GM12878 (cell line): ENCODE data around the gene PTRH2. TPM values are rescaled to one million over a fixed set of nuclear protein-coding genes. Genes with fewer than 3 reads are reported as not detected.

ENCODE experiments used
- ATAC-seq: fragments of 200-7000 bp; cut with Tn5 transposase; 3 replicates; pipeline ENCODE4 v1.9.1; 2020; ENCODE audit warnings: mild to moderate bottlenecking, moderate library complexity
- BruUV-seq: library from RNA; stranded (reverse); fragments of 400-500 nt; replicated peaks from 2 replicates; lab custom pipeline; 2021; lab: Mats Ljungman, UMichigan
- CTCF ChIA-PET: fragments of 300-600 bp; sonication (Branson Sonifier 250); formaldehyde crosslinking; extraction: SDS; loops from one replicate; lab custom pipeline; 2021; ENCODE audit warnings: inconsistent platforms; lab: Yijun Ruan, JAX
- POLR2A ChIA-PET: fragments of 350-600 bp; formaldehyde crosslinking; extraction: SDS; loops from one replicate; lab custom pipeline; 2021; ENCODE audit warnings: inconsistent platforms; lab: Charles Lee
- RAD21 ChIA-PET: fragments of 300-600 bp; sonication (Branson Sonifier 250); formaldehyde crosslinking; loops from one replicate; lab custom pipeline; 2023; ENCODE audit warnings: antibody characterized with exemption; ENCODE audit not compliant: unreplicated experiment; lab: Charles Lee
- SMC1A ChIA-PET: fragments of 300-600 bp; sonication (Branson Sonifier 250); formaldehyde crosslinking; loops from one replicate; lab custom pipeline; 2023; ENCODE audit not compliant: unreplicated experiment, uncharacterized antibody; lab: Charles Lee
- DNase-seq: peaks from one replicate; pipeline ENCODE4 v3.0.0-alpha.2; 2011; ENCODE audit warnings: low read depth, low spot score
- FAIRE-seq: peaks from 3 replicates; lab custom pipeline; 2011; peaks lifted over from hg19 to GRCh38; lab: Jason Lieb, UNC
- H2AFZ ChIP-seq: 2 replicates; pipeline ENCODE4 v1.6.0; 2011; ENCODE audit warnings: low read depth, low read length, control low read depth; ENCODE audit not compliant: control insufficient read depth
- H3K27ac ChIP-seq: 2 replicates; pipeline ENCODE4 v1.5.1; 2011; ENCODE audit warnings: control low read depth; ENCODE audit not compliant: control insufficient read depth, insufficient read depth
- H3K27me3 ChIP-seq, 2 experiments: replicated peaks in 1 of 2; 2 replicates each; pipeline versions ENCODE4 v1.6.0 to v1.6.1; 2011; ENCODE audit warnings: low read length in 1 of 2; ENCODE audit not compliant: control insufficient read depth in 2 of 2, insufficient read depth in 2 of 2
- H3K36me3 ChIP-seq, 2 experiments: 2 replicates each; pipeline ENCODE4 v1.5.1; 2011; ENCODE audit warnings: low read length in 1 of 2; ENCODE audit not compliant: control insufficient read depth in 2 of 2, insufficient read depth in 2 of 2
- H3K4me1 ChIP-seq: 2 replicates; pipeline ENCODE4 v1.6.1; 2011; ENCODE audit warnings: mild to moderate bottlenecking, low read length, moderate library complexity, mixed read lengths; ENCODE audit not compliant: control insufficient read depth, insufficient read depth
- H3K4me2 ChIP-seq: 2 replicates; pipeline ENCODE4 v1.6.0; 2011; ENCODE audit warnings: control low read depth; ENCODE audit not compliant: control insufficient read depth, insufficient read depth
- H3K4me3 ChIP-seq: fragments of 200-600 bp; sonication (generic); 2 replicates; pipeline ENCODE4 v1.5.1; 2016
- H3K79me2 ChIP-seq: 2 replicates; pipeline ENCODE4 v1.6.0; 2011; ENCODE audit warnings: low read length; ENCODE audit not compliant: control insufficient read depth, insufficient read depth
- H3K9ac ChIP-seq: 2 replicates; pipeline ENCODE4 v1.8.0; 2011; ENCODE audit warnings: low read length, control low read depth, mixed read lengths; ENCODE audit not compliant: control insufficient read depth, insufficient read depth
- H3K9me3 ChIP-seq: replicated peaks from 3 replicates; pipeline ENCODE4 v1.5.1; 2011; ENCODE audit warnings: mild to moderate bottlenecking, low read length; ENCODE audit not compliant: control insufficient read depth, insufficient read depth
- H4K20me1 ChIP-seq: 2 replicates; pipeline ENCODE4 v1.6.0; 2011; ENCODE audit not compliant: control insufficient read depth, insufficient read depth
- BCL3 ChIP-seq: IDR thresholded peaks from 2 replicates; pipeline ENCODE4 v1.6.1; 2011; ENCODE audit warnings: borderline replicate concordance, low read depth, mild to moderate bottlenecking, moderate library complexity, low read length; ENCODE audit not compliant: insufficient read depth, poor library complexity, severe bottlenecking
- CTCF ChIP-seq, 3 experiments: IDR thresholded peaks in 2 of 3; conservative IDR thresholded peaks in 1 of 3; 2 replicates each; pipeline ENCODE4 v1.5.1; 2011; ENCODE audit warnings: low read depth in 3 of 3, low read length in 3 of 3, mild to moderate bottlenecking in 3 of 3, control low read depth in 2 of 3, moderate library complexity in 2 of 3, inconsistent platforms in 1 of 3, mixed read lengths in 1 of 3; ENCODE audit not compliant: control insufficient read depth in 2 of 3, insufficient read depth in 1 of 3; ENCODE audit errors: extremely low read depth in 1 of 3
- HSF1 ChIP-seq: fragments of 150-350 bp; IDR thresholded peaks from 2 replicates; pipeline ENCODE4 v1.6.1; 2014; ENCODE audit warnings: mild to moderate bottlenecking, low read depth, low read length
- NFXL1 ChIP-seq: fragments of 450-650 bp; IDR thresholded peaks from 2 replicates; pipeline ENCODE4 v1.6.1; 2017; ENCODE audit warnings: antibody characterized with exemption, mild to moderate bottlenecking, borderline replicate concordance
- NR2F1 ChIP-seq: fragments of 450-650 bp; conservative IDR thresholded peaks from 2 replicates; pipeline ENCODE4 v1.6.1; 2017; ENCODE audit warnings: mild to moderate bottlenecking
- PAX5 ChIP-seq: IDR thresholded peaks from 2 replicates; pipeline ENCODE4 v1.6.1; 2011; ENCODE audit warnings: low read depth, low read length, borderline replicate concordance
- RFX5 ChIP-seq: IDR thresholded peaks from 2 replicates; pipeline ENCODE4 v1.6.1; 2011; ENCODE audit warnings: low read depth, low read length, improper control_type of control experiment
- RUNX3 ChIP-seq: IDR thresholded peaks from 2 replicates; pipeline ENCODE4 v1.6.1; 2012; ENCODE audit warnings: low read length, inconsistent platforms
- SIN3A ChIP-seq: IDR thresholded peaks from 2 replicates; pipeline ENCODE4 v1.6.1; 2012; ENCODE audit warnings: low read depth, low read length, improper control_type of control experiment
- SKIL ChIP-seq: fragments of 450-650 bp; IDR thresholded peaks from 2 replicates; pipeline ENCODE4 v1.6.1; 2017; ENCODE audit warnings: mild to moderate bottlenecking, low read depth, inconsistent platforms; ENCODE audit not compliant: poor library complexity, severe bottlenecking
- ZNF217 ChIP-seq: fragments of 450-650 bp; IDR thresholded peaks from 2 replicates; pipeline ENCODE4 v1.6.1; 2017; ENCODE audit warnings: antibody characterized with exemption, mild to moderate bottlenecking
- WGBS: methylation state at CpG from one replicate; pipeline ENCODE4 v1.1.6; 2016; ENCODE audit warnings: low lambda C conversion rate; ENCODE audit not compliant: insufficient replicate concordance, insufficient coverage; ENCODE audit errors: missing lambda C conversion rate; 5-methylcytosine and 5-hydroxymethylcytosine counted together
- in situ Hi-C: fragments of 300-500 bp; cut with MboI; formaldehyde crosslinking; loops from 9 replicates; pipeline ENCODE4 v1.14.3; 2018; ENCODE audit warnings: mixed read lengths
- intact Hi-C: fragments of 100-400 bp; cut with micrococcal nuclease; formaldehyde crosslinking; loops from one replicate; pipeline ENCODE4 v1.14.2; 2022; ENCODE audit not compliant: unreplicated experiment
- polyA plus RNA-seq, 11 experiments: library from polyadenylated mRNA; depleted of rRNA in 4 of 11; unstranded in 6 of 11; stranded (reverse) in 5 of 11; fragments of >200 nt; fragmentation: Nextera tagmentation in 4 of 11; fragmentation: Illumina TruSeq in 1 of 11; extraction: Ambion mirVana in 4 of 11; extraction: Trizol in 1 of 11; gene quantifications; 1 replicate in 1 of 11; 2 replicates in 10 of 11; pipeline versions ENCODE4 v1.2.1 to v1.2.3, GENCODE V29; 2011 to 2016; ENCODE audit warnings: inconsistent platforms in 2 of 11, missing spikeins in 2 of 11, low read depth in 1 of 11
- total RNA-seq, 4 experiments: library from RNA; depleted of rRNA in 3 of 4; stranded (reverse); fragments of >200 nt in 3 of 4; fragmentation: Illumina TruSeq in 1 of 4; extraction: Trizol in 1 of 4; gene quantifications; 2 replicates each; pipeline versions ENCODE4 v1.2.1 to v1.2.3, GENCODE V29; 2013 to 2021

Gene PTRH2
- total and polyA plus RNA-seq, 10 of the 15 experiments (the other 5 are each of a cell fraction or from before 2014, with no cell fraction given) = 37.7 to 156 (median 63.4) TPM

- H3K4me1 ChIP-seq = no peaks in the 10 kb centered on the region; the same call in 1 of the 2 replicates
- no TSS peak for BruUV-seq
- 100% methylated on average over 1 of the region's 1 CpG for WGBS
- POLR2A ChIA-PET = no interaction called here
- no peak overlapping the region for H3K9ac ChIP-seq
- no peak for FAIRE-seq
- H3K79me2 ChIP-seq = peaks cover 8% of the 10 kb centered on the region
- no peak overlapping the region for H3K4me2 ChIP-seq
- no peak overlapping the region for H3K4me3 ChIP-seq
- H3K9me3 ChIP-seq = no peaks in the 10 kb centered on the region
- TF ChIP-seq PAX5 = no peak
- no peak for TF ChIP-seq SIN3A
- TF ChIP-seq CTCF (IDR thresholded peaks at IDR 0.05 in 2 of 3, conservative IDR thresholded peaks at IDR 0.05 in 1 of 3; ENCODE audit: control insufficient read depth in 2 of 3, extremely low read depth in 1 of 3, insufficient read depth in 1 of 3, low read depth in 3 of 3, low read length in 3 of 3) = no peak
- TF ChIP-seq NFXL1 = no peak
- TF ChIP-seq NR2F1 = no peak
- no peak for TF ChIP-seq BCL3
- TF ChIP-seq SKIL = no peak
- TF ChIP-seq RUNX3 = no peak
- TF ChIP-seq RFX5 = no peak
- no peak for TF ChIP-seq HSF1
- TF ChIP-seq ZNF217 = no peak
- H3K27me3 ChIP-seq = no peaks in the 10 kb centered on the region
- H4K20me1 ChIP-seq = no peaks in the 10 kb centered on the region
- CTCF ChIA-PET = no interaction called here
- H3K27ac ChIP-seq = no peak overlapping the region
- no peak for DNase-seq
- in situ Hi-C loops = no loop called here
- intact Hi-C loops = no loop called here
- SMC1A ChIA-PET = interaction anchor here (0.6 kb wide), 1 partner anchor 23 kb away, joined by 3 read pairs; no protein-coding TSS in a partner anchor
- H2AFZ ChIP-seq = no peak overlapping the region
- no peak for ATAC-seq
- RAD21 ChIA-PET = no interaction called here
- no peaks in the 10 kb centered on the region; a peak in 1 of 4 replicates for H3K36me3 ChIP-seq
Measured at GRCh38 chr17:59730268-59730834, 23.1 kb upstream of the PTRH2 start.
